ENCODE measurements around the gene F11.
"Not testable (repeated sequence)": the region's sequence is repeated elsewhere in the genome, so short reads cannot be mapped to it uniquely, and the experiment has no call there.

Gene F11

DNA sequence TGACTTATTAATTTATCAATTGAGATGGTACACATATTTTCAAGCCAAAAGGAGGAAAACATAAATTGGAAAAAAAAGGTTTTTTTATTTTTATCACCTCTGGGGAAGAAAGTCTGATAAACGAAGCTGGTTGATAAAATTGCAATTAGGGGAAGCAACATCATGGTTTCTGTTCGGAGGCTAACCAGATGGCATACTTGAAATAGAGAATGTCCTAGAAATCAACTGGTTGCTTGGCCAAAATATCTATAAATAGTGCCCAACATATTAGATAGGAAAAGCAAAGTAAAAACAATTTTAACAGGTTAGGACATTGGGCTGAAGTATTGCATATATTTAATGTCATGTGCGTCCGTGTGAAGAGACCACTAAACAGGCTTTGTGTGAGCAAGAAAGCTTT lies 24.4 kb upstream of the F11 start:
- ATAC-seq (replicated peaks) (no peak), DNase-seq (no peak)
- Mint-ChIP-seq H3K9me3 (peaks cover 9 to 11% of the 10 kb centered on the region in 2 donors), H3K4me1 (no peaks in the 10 kb centered on the region), H3K27me3 (peaks cover 0 to 4% of the 10 kb centered on the region in 2 donors), H3K27ac (no peak overlapping the region), H3K4me3 (no peak overlapping the region), H3K36me3 (peaks cover 5 to 10% of the 10 kb centered on the region in 2 donors)

DNA sequence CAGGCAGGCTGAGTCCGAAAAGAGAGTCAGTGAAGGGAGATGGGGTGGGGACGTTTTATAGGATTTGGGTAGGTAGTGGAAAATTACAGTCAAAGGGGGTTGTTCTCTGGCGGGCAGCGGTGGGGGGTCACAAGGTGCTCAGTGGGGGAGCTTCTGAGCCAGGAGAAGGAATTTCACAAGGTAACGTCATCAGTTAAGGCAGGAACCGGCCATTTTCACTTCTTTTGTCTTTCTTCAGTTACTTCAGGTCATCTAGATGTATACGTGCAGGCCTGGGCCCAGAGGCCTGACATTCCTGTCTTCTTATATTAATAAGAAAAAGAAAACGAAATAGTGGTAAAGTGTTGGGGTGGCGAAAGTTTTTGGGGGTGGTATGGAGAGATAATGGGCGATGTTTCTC lies 24.0 kb upstream of the F11 start:
- ATAC-seq (replicated peaks); H3K4me3 Mint-ChIP-seq; H3K27me3 Mint-ChIP-seq; H3K27ac Mint-ChIP-seq; DNase-seq; H3K4me1 Mint-ChIP-seq: not testable (repeated sequence)
- Mint-ChIP-seq H3K9me3 (peaks cover 14% of the 10 kb centered on the region in 2 donors), H3K36me3 (peaks cover 5 to 10% of the 10 kb centered on the region in 2 donors)

DNA sequence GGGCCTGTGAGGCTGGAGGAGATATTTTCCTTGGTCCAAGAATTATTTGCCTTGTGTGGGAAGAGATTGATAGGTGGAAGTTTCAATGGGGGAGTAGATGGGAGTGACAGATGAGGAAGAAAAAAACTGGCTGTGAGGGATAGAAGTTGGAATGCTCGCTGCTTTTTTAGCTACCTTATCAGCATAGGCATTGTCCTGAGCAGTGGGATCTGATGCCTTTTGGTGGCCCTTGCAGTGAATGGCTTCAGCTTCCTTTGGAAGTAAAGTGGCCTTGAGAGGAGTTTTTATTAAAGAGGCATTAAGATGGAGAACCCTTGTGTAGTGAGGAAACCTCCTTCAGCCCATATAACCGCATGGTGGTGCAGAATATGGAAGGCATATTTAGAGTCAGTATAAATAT lies 22.7 kb upstream of the F11 start:
- no peak for DNase-seq
- H3K36me3 Mint-ChIP-seq: peaks cover 5 to 10% of the 10 kb centered on the region in 2 donors
- H3K4me3 Mint-ChIP-seq: no peak overlapping the region
- H3K27ac Mint-ChIP-seq: no peak overlapping the region
- no peak for ATAC-seq (replicated peaks)
- H3K27me3 Mint-ChIP-seq: peaks cover 0 to 4% of the 10 kb centered on the region in 2 donors
- no peaks in the 10 kb centered on the region for H3K4me1 Mint-ChIP-seq
- peaks cover 15% of the 10 kb centered on the region in 2 donors for H3K9me3 Mint-ChIP-seq

DNA sequence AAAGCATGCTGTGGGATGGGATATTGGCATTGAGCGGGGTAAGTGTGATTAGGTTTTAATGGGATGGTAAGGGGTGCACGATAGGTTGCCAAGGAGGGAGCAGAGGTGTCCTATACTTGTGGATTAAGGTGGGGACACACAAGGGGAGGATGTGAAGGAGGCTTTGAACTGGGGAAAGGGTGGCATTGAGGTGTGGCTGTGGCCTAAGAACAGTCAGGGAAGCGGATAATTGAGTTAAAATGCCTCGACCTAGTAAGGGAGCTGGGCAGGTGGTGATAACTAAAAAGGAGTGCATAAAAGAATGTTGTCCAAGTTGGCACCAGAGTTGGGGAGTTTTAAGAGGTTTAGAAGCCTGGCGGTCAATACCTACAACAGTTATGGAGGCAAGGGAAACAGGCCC lies 21.2 kb upstream of the F11 start:
- Mint-ChIP-seq H3K27me3 (peaks cover 0 to 4% of the 10 kb centered on the region in 2 donors), H3K27ac (no peak overlapping the region), H3K4me1 (no peaks in the 10 kb centered on the region), H3K36me3 (peaks cover 5 to 10% of the 10 kb centered on the region in 2 donors), H3K4me3 (no peak overlapping the region), H3K9me3 (peaks cover 15% of the 10 kb centered on the region in 2 donors)
- DNase-seq: no peak
- no peak for ATAC-seq (replicated peaks)

DNA sequence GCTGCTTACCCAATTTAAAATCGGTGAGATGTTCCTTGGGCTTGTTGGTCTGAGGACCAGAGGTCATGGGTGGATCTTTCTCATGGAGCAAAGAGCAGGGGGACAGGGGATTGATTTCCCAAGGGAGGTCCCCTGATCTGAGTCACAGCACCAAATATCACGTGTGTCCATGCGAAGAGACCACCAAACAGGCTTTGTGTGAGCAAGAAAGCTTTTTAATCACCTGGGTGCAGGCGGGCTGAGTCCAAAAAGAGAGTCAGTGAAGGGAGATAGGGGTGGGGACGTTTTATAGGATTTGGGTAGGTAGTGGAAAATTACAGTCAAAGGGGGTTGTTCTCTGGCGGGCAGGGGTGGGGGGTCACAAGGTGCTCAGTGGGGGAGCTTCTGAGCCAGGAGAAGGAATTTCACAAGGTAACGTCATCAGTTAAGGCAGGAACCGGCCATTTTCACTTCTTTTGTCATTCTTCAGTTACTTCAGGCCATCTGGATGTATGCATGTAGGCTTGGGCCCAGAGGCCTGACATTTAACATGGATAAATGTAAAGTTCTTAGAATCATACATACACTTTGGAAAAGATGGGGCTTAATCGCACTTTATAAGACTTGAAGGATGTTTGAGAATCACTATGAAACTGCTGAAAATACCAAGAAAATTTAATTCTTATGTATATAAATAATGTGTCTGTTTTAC lies 18.8 kb upstream of the F11 start:
- H3K36me3 Mint-ChIP-seq: peaks cover 8 to 10% of the 10 kb centered on the region in 2 donors
- H3K4me1 Mint-ChIP-seq; H3K27me3 Mint-ChIP-seq; H3K4me3 Mint-ChIP-seq; ATAC-seq (replicated peaks); DNase-seq; H3K27ac Mint-ChIP-seq: not testable (repeated sequence)
- peaks cover 15% of the 10 kb centered on the region in 2 donors for H3K9me3 Mint-ChIP-seq

DNA sequence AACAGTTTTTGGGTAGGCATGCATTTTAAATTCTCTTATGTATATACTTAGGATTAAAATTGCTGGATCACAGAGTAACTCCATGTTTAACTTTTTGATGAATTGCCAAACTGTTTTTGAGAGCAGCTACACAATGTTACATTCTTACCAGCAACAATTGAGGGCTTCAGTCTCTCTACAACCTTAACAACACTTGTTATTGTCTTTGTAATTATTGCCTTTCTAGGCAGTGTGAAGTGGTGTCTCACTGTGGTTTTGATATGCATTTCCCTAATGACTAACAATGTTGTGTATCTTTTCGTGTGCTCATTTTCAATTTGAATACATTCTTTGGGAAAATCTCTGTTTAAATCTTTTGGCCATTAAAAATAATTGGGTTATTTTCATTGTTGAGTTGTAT lies 17.3 kb upstream of the F11 start:
- DNase-seq (no peak), ATAC-seq (replicated peaks) (no peak)
- Mint-ChIP-seq H3K36me3 (peaks cover 8 to 10% of the 10 kb centered on the region in 2 donors), H3K27ac (no peak overlapping the region), H3K27me3 (peaks cover 0 to 9% of the 10 kb centered on the region in 2 donors), H3K9me3 (peaks cover 15% of the 10 kb centered on the region in 2 donors), H3K4me1 (no peaks in the 10 kb centered on the region), H3K4me3 (no peak overlapping the region)

DNA sequence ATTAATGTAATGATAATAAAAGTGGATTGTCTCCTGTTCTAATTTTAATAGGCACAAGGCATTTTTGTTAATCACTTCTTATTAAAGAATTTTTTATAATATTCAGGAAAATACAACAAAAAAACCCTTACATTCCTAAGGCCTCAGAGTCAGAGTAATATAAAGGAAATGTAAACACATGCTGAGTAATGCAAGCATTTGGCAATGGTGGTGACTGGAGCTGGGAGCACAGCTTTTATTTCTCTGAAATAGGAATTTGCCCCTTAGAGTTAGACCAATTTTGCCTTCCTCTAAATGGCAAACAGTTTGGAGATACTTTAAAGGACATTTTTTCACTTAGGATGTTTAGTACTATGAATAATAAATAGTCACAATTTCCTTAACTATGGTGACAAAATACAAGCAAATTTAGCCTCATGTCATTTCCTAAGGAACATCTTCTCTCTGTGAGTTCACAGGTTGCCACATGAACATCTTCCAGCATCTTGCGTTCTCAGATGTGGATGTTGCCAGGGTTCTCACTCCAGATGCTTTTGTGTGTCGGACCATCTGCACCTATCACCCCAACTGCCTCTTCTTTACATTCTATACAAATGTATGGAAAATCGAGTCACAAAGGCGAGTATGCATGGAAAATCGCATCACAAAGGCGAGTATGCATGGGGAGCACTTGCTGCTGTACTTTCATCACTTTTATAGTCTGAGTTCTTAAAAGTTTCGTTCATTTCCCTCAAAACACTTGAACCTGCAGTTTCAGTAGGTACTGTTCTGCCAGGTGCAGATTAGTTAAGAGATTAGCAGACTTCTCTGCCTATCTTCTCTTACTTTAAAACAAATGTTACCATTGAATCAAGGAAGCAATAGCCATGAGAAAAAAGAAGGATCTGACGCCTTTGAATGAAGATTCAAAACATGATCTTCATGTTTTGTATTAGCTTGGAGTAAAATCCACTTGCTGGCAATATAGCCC lies 15.9 kb upstream of the F11 start:
- DNase-seq: no peak
- H3K36me3 Mint-ChIP-seq: peaks cover 8 to 10% of the 10 kb centered on the region in 2 donors

DNA sequence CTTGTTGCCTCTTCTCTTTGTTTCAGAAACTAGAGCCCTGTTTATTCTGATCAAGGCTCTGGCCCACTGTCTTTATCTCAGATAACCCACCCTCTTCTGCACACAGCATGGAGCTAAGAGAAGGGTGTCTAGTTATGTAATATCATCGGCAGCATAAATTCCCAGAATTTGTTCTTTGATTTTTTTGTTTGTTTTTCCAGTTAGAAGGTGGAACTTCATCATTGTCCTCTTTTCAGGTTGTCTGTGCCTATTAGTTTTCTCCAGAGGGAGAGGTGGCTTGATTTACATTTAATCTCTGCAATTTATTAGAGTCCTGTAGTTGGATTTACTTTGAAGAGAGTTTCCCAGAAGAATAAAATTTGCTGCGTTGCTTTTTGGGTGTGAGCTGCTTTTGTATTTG lies 15.2 kb upstream of the F11 start:
- no peak overlapping the region for H3K4me3 Mint-ChIP-seq
- ATAC-seq (replicated peaks): no peak
- H3K27me3 Mint-ChIP-seq: peaks cover 0 to 12% of the 10 kb centered on the region in 2 donors
- peaks cover 7 to 8% of the 10 kb centered on the region in 2 donors for H3K36me3 Mint-ChIP-seq
- no peak overlapping the region for H3K27ac Mint-ChIP-seq
- no peaks in the 10 kb centered on the region for H3K4me1 Mint-ChIP-seq
- no peak for DNase-seq
- H3K9me3 Mint-ChIP-seq: peaks cover 12 to 14% of the 10 kb centered on the region in 2 donors

More for the DNA sequence above, 15.9 kb upstream of the F11 start:
- ATAC-seq (replicated peaks): no peak
- no peak overlapping the region for H3K4me3 Mint-ChIP-seq
- peaks cover 15% of the 10 kb centered on the region in 2 donors for H3K9me3 Mint-ChIP-seq
- H3K27me3 Mint-ChIP-seq: peaks cover 0 to 13% of the 10 kb centered on the region in 2 donors
- no peaks in the 10 kb centered on the region for H3K4me1 Mint-ChIP-seq
- H3K27ac Mint-ChIP-seq: no peak overlapping the region

DNA sequence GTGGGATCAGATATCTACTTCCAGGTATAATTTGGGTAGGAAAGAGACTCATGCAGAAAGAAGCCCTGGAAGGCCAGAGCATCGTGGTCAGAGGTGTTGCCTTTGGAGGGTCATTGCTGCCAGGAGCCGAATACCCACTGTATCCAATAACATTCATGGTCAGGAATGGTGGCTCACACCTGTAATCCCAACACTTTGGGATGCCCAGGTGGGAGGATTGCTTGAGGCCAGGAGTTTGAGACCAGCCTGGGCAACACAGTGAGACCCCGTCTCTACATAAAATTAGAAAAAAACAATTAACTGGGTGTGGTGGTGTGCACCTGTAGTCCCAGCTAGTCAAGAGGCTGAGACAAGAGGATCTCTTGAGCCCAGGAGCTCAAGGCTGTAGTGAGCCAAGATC lies 10.9 kb upstream of the F11 start:
- no peak for DNase-seq
- Mint-ChIP-seq H3K4me1 (no peaks in the 10 kb centered on the region), H3K27ac (no peak overlapping the region), H3K9me3 (no peaks in the 10 kb centered on the region), H3K36me3 (peaks cover 0 to 3% of the 10 kb centered on the region in 2 donors), H3K4me3 (no peak overlapping the region), H3K27me3 (peaks cover 0 to 9% of the 10 kb centered on the region in 2 donors)
- no peak for ATAC-seq (replicated peaks)

DNA sequence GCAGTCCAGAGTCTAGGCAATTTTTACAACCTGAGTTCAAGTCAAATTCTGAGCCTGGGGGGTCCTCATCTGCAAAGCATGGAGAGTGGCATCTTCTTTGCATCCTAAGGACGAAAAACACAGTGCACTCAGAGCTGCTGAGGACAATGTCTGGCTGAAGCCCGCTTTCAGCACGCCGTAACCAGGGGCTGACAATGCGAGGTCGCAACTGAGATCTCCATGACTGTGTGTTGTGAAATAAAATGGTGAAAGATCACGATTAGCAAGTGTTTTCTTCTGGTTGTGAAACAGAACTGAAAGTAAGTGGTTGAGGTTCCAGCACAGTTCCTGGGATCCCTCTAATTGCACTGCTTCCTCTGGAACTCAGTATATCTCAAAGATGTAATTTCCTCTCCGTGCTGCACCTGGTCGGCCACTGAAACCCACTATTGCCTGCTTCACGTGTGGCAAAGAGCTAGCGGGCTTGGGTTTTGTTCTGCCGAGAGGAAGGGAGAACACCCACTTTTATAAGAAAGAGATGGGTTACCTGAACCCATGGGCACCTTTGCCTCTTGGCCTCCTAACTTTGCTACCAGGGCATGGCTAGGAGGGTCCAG lies 7.7 kb upstream of the F11 start:
- H3K4me1 Mint-ChIP-seq: no peaks in the 10 kb centered on the region
- H3K4me3 Mint-ChIP-seq: no peak overlapping the region
- no peak overlapping the region for H3K27ac Mint-ChIP-seq
- H3K27me3 Mint-ChIP-seq: peaks cover 5 to 8% of the 10 kb centered on the region in 2 donors
- no peaks in the 10 kb centered on the region for H3K9me3 Mint-ChIP-seq
- ATAC-seq (replicated peaks) (no peak), DNase-seq (no peak)
- no peaks in the 10 kb centered on the region for H3K36me3 Mint-ChIP-seq

DNA sequence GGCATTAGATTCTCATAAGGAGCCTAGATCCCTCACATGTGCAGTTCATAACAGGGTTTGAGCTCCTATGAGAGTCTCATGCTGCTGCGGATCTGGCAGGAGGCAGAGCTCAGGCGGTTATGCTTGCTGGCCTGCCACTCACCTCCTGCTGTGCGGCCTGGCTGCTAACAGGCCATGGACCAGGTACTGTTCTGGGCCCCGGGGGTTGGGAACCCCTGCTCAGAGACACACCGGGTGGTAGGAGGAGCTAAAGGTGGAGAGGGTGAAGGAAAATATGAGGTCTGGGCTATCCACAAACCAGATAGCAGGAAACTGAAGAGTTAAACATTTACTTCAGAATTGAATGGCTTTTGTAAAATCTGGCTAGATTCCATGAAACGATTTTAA lies 5.9 kb upstream of the F11 start:
- H3K4me3 Mint-ChIP-seq: no peak overlapping the region
- no peaks in the 10 kb centered on the region for H3K4me1 Mint-ChIP-seq
- H3K36me3 Mint-ChIP-seq: no peaks in the 10 kb centered on the region

DNA sequence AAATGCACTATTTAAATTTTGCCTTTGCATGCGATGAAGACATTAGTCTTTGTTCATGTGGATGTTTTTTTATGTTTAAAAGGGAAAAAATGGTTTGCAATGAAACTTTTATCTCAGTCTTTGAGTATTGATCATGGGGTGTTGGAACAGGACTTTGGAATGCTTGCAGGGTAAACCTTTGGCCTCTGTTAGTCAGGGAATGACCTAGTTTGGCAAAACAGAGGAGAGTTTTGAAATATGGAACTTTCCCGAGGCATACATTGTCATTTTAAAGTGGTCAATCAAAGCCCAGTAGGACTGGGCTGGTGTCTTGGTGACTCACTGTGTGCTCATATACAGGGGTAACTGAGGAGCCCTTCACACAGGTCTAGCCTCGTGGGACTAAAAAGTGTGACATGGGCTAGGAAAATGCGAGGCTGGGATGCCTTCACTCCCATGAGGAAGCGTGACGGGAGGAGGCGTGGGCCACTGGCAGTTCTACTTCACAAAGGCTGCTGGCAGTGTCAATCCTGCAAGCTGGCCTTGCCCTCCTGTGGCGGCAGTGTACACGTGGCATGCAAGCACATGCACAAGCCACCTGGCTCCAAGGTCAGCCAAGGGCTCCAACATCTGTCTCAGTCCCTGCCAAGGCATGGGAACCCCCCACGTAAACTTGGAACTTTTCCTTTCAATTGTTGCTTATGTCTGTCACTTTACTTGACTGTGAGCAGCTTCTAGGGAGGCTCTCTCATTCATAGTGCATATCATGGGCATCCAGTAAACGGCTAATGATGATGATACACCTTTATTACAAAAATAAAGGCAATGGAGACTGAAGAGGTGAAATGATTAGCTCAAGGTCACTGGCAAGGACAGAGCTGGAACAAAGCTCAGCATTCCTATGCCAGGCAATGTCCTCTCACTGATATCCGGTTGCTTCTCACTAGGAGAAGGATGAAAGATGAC lies 5.2 kb upstream of the F11 start:
- no peaks in the 10 kb centered on the region for H3K36me3 Mint-ChIP-seq
- H3K4me1 Mint-ChIP-seq: no peaks in the 10 kb centered on the region
- no peak overlapping the region for H3K4me3 Mint-ChIP-seq
- ATAC-seq (replicated peaks) (no peak), DNase-seq (no peak)
- H3K9me3 Mint-ChIP-seq: no peaks in the 10 kb centered on the region
- peaks cover 5 to 15% of the 10 kb centered on the region in 2 donors for H3K27me3 Mint-ChIP-seq
- no peak overlapping the region for H3K27ac Mint-ChIP-seq

More for the DNA sequence above, 5.9 kb upstream of the F11 start:
- Mint-ChIP-seq H3K27me3 (peaks cover 5 to 11% of the 10 kb centered on the region in 2 donors), H3K27ac (no peak overlapping the region), H3K9me3 (no peaks in the 10 kb centered on the region)
- DNase-seq: no peak
- ATAC-seq (replicated peaks): no peak

DNA sequence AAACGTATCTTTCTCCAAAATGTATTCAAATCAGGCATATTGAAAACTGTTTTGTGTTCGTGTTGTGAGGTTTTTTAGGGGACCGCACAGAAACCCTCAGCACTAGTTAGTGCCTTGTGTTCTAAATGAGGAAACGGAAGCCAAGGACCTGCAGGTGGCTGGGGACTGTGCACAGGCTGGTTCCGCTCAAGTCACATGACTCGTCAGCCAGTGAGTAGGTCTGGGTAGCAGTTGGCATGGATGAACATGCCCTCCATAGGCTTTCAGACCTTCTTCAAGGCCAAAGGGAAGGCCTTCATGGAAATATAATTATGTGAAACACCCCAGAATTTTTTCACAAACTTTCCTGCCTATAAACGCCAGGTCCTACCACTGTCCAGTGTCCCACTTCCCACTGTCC lies 1.3 kb upstream of the F11 start:
- ATAC-seq (replicated peaks) (no peak), DNase-seq (no peak)
- peaks cover 0 to 3% of the 10 kb centered on the region in 2 donors for H3K9me3 Mint-ChIP-seq
- H3K36me3 Mint-ChIP-seq: no peaks in the 10 kb centered on the region
- no peak overlapping the region for H3K27ac Mint-ChIP-seq
- H3K4me1 Mint-ChIP-seq: no peaks in the 10 kb centered on the region
- H3K4me3 Mint-ChIP-seq: no peak overlapping the region
- peaks cover 16 to 19% of the 10 kb centered on the region in 2 donors for H3K27me3 Mint-ChIP-seq
